Stimulated activated naive CD4-positive, alpha-beta T cell (primary cell): ENCODE measurements around the gene ZNF44.
A peak's percentile ranks its signal among the peaks of the same experiment; 100 is the strongest.
"Not testable (repeated sequence)": the region's sequence is repeated elsewhere in the genome, so short reads cannot be mapped to it uniquely, and the experiment has no call there.

Experiments used
- DNase-seq, 6 experiments: peaks; one replicate each; lab custom pipeline; 2025; lab: John Stamatoyannopoulos, UW

ZNF44 gene

DNA sequence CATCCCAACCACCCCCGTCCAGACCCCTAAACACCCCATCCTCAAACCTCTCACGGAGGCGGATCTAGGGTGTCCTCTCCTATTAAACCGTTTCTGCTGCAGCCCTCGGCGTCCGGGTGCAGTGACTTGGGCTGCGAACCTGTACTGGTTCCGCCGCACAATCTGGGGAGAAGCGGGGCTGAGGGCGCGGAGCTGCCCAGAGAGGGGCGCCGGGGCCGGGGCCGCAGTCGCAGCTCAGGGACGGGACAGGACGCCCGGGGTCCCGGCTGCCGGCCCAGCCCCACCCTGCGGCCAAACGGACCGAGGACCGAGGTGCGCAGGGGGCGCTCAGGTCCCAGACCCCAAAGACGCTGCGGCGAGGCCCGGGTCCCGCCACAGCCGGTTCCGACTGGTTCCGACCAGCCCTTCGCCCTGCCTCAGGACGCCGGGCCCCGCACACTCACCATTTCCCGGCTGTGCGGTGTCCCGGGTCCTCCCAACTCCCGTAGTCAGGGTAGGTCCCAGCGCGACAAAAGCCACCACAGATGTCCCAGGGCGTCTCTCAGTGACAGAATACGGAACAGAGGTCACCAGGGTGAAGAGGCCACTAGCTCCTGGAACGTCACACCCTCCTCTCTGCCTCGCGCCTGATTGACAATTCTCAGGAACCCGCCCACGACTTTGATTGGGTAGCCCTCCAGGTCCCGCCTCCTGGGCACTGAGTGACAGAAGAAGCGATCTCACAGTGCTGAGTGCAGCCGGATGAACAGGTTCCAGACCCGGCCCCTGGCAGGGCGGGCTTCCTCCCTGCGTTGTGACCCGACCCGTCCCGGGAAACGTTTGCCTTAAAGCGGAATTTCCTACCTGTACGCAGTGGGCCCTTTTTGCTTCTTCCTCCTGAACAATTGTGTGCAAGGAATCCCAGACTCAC is at the start of gene ZNF44:
TSS of gene ZNF44 (minus strand) at position 635 of the 910 bp plus-strand sequence. CDS start at position 446, 189 bp downstream.
- DNase-seq = peak; percentile 89 to 96 (median 92)

- DNase-seq = peak; percentile 95 to 98 (median 96)
Measured at GRCh38 chr19:12333162-12334159, 38.8 kb upstream of the ZNF44 start, which contains the start of gene ZNF563. TSS of gene ZNF563 (minus strand) at chr19:12333633. CDS start at chr19:12333482, 151 bp downstream.

DNA sequence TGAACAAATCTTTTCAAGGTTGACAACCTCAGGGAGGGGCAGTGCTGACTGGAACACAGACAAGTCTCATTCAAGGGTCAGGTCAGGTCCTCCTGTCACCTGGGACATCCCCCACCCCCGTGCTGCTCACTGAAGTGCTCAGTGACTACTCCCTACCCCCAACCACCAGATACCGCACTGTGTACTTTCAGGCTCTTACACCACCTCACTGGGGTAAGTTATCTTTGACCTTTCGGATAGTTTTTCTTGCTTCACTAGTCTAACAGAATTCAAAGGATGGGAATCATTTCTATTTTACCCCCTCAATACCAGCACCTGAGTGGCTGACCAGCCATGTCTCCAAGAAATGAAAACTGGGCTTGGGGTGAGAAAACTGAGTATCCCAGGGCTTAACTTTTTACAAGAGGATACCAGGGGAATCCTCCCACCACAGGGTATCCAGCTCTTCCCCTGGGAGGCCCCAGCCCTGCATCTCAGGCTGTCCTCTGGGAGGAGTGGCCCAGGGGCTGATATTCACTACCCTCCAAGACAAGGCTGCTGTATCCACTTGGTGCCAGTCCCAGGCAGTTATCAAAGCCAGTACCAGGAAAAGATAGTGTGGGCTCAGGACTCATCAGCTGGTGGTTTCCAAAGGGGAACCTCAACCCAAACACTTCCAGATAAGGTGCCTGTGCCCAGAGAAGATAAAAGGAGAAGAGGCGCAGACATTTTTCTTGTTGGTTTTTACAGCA is 36.7 kb upstream of the ZNF44 start:
- peak in 5 of 6 experiments; percentile 4 to 42 (median 14) for DNase-seq

DNA sequence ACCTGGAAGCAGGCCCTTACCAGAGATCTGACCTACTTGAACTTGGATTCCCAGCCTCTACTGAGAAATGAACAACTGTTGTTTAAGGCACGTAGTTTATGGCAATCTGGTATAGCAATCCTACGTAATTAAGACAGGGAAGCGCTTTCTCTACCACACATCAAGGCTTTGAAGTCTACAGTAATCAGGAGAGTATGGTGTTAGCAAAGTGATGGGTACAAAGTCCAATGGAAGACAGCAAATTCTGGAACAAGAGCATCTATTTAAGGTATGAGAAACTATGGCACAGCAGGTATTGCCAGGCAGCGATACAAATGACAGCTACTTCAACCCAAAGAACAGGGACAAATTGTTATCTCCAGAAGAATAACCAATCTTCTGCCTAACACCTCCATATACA is 35.7 kb upstream of the ZNF44 start:
- DNase-seq = no peak

DNA sequence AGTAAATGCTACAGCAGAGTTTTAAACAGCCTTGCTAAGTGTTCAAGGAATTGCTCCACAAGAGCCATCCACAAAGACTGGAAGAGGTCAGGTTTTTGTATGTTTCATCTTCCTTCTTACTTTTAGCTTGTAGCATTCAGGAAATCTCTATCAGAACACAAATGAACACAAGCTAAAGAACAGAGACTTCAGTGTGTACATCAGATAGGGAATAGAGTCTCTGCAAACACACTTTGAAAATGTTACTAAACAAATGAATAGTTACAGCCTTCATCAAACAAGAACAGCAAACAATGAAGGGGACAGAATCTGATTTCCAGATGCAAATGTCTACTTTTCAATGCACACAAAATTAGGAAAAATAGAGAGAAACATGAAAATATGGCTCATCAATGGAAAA is 31.0 kb upstream of the ZNF44 start:
- DNase-seq = no peak

- no peak for DNase-seq
Measured at GRCh38 chr19:12318782-12319413, 24.2 kb upstream of the ZNF44 start.

GRCh38 chr19:12314553-12314952 is 19.9 kb upstream of the ZNF44 start:
- no peak for DNase-seq

- DNase-seq = not testable (repeated sequence)
Measured at GRCh38 chr19:12308891-12309290, 14.2 kb upstream of the ZNF44 start.

- DNase-seq = no peak
Measured at GRCh38 chr19:12295191-12295590, 508 bp upstream of the ZNF44 start.

DNA sequence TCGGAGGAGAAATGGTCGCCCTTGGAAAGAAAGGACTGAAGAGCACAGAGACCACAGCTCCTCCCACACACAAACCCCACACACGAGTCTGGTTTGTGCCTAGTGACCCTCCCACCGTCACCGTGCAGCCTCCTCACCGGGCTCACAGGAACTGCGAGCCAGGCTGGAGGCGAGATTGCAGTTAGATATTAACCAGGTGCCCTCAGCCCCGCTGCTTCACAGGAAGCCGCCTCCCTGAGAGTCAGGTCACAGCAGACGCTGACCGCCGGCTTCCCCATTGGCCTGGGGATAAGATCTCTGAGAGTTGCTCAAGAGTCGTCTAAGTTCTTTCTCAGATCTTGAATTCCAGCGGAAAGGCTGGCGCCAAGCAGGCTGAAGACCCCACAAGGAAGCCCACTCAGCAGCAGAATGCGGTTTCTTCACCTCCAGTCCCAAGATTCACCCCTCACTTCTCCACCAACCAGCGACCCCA is 870 bp downstream of the ZNF44 start:
- peak in 3 of 6 experiments; percentile 25 to 44 (median 32) for DNase-seq

DNA sequence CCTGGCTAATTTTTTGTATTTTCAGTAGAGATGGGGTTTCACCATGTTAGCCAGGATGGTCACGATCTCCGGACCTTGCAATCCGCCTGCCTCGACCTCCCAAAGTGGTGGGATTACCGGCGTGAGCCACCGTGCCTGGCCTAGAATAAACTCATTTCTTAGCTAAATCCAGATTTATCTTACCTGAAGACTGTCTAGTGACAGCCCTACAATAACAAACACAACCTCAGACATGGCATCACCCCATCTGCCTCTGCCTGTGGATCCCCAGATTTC is 5.0 kb downstream of the ZNF44 start:
- DNase-seq = no peak

GRCh38 chr19:12287958-12288500 is 6.7 kb downstream of the ZNF44 start:
- DNase-seq = no peak

DNA sequence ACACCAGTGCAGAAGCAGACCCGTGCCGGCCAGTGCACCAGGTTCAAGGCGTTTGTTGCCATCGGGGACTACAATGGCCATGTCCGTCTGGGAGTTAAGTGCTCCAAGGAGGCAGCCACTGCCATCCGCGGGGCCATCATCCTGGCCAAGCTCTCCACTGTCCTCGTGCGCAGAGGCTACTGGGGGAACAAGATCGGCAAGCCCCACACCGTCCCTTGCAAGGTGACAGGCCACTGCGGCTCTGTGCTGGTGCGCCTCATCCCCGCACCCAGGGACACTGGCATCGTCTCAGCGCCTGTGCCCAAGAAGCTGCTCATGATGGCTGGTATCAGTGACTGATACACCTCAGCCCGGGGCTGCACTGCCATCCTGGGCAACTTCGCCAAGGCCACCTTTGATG is 10.1 kb downstream of the ZNF44 start:
- DNase-seq = no peak

GRCh38 chr19:12284226-12284625 is 10.5 kb downstream of the ZNF44 start:
- DNase-seq = no peak

- DNase-seq = peak in 1 of 6 experiments; percentile 7
Measured at GRCh38 chr19:12278713-12279112, 16.0 kb downstream of the ZNF44 start.

DNA sequence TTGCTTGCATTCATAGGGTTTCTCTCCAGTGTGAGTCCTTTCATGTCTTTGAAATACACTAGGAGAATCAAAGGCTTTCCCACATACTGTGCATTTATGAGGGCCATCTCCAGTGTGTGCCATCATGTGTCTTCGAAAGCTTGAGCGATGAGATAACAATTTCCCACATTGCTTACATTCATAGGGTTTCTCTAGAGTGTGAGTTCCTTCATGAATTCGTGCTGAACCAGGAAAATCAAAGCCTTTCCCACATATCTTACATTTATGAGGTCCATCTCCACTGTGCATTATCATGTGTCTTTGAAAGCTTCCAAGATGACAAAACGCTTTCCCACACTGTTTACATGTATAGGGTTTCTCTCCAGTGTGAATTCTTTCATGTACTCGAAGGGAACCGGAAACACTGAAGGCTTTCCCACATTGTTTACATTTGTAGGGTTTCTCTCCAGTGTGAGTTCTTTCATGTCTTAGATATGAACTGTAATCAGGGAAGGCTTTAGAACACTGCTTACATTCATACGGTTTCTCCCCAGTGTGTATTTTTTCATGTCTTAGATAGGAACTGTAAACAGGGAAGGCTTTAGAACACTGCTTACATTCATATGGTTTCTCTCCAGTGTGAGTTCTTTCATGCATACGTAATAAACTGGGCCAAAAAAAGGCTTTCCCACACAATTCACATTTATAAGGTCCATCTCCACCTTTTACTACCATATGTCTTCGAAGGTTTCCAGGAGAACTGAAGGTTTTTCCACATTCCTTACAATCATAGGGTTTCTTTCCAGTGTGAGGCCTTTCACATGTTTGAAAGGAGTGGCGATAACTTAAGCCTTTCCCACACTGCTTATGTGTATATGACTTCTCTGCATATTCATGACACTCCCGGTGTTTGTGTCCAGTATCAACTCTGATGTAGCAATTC is 21.4 kb downstream of the ZNF44 start:
- no peak for DNase-seq

- DNase-seq = no peak
Measured at GRCh38 chr19:12272386-12272785, 22.3 kb downstream of the ZNF44 start.

DNA sequence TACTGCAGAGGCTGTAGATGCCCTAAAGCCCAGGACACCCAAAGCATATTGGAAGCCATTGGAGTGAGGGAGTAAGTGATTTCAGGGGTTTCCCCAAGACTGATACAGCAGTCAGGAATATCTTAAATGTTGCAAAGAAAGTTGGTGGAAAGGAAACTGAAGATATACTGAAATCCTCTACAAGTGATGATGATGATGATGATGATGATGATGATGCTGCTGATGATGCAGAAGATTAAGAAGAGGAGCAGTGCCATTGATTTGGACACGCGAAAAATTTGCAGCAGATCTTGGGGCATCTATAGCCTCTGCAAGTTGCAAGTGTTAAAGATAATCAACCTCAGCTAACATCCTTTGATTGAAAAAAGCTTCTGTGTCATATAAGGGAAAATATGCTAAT is 23.8 kb downstream of the ZNF44 start:
- no peak for DNase-seq

GRCh38 chr19:12265921-12266704 is 28.6 kb downstream of the ZNF44 start:
- no peak for DNase-seq
